Duodenal mucosa (tissue), 2 donors: Measurements from ENCODE around the gene TRMT5.

Source experiments
- H3K27ac ChIP-seq: one replicate; pipeline ENCODE4 v1.7.0; 2013; ENCODE audit warnings: low read depth, low read length
- H3K27me3 ChIP-seq, 2 donors: one replicate each; pipeline ENCODE4 v1.7.0; 2013; ENCODE audit warnings: low read length in 2 of 2, control low read depth in 1 of 2; ENCODE audit not compliant: insufficient read depth in 2 of 2, control insufficient read depth in 1 of 2
- H3K36me3 ChIP-seq, 2 donors: one replicate each; pipeline ENCODE4 v1.7.0; 2013; ENCODE audit warnings: low read length in 2 of 2, control low read depth in 1 of 2; ENCODE audit not compliant: insufficient read depth in 2 of 2, control insufficient read depth in 1 of 2
- H3K4me1 ChIP-seq, 2 donors: one replicate each; pipeline ENCODE4 v1.7.0; 2013; ENCODE audit warnings: low read length in 2 of 2, control low read depth in 1 of 2; ENCODE audit not compliant: insufficient read depth in 2 of 2, control insufficient read depth in 1 of 2
- H3K4me3 ChIP-seq, 2 donors: one replicate each; pipeline ENCODE4 v1.7.0; 2013; ENCODE audit warnings: low read length in 2 of 2, low read depth in 1 of 2
- H3K9ac ChIP-seq, 2 donors: one replicate each; pipeline ENCODE4 v1.7.0; 2013; ENCODE audit warnings: low read length in 2 of 2, low read depth in 1 of 2
- H3K9me3 ChIP-seq, 2 donors: one replicate each; pipeline ENCODE4 v1.7.0; 2013; ENCODE audit warnings: low read length in 2 of 2, control low read depth in 1 of 2; ENCODE audit not compliant: control insufficient read depth in 1 of 2

Gene TRMT5

GRCh38 chr14:60935319-60935718 lies 45.6 kb downstream of the TRMT5 start:
- Histone ChIP-seq H3K27ac (no peak overlapping the region), H3K9me3 (no peaks in the 10 kb centered on the region), H3K4me1 (peaks cover 0 to 6% of the 10 kb centered on the region in 2 donors), H3K4me3 (no peak overlapping the region), H3K36me3 (no peaks in the 10 kb centered on the region), H3K27me3 (no peaks in the 10 kb centered on the region), H3K9ac (no peak overlapping the region)

DNA sequence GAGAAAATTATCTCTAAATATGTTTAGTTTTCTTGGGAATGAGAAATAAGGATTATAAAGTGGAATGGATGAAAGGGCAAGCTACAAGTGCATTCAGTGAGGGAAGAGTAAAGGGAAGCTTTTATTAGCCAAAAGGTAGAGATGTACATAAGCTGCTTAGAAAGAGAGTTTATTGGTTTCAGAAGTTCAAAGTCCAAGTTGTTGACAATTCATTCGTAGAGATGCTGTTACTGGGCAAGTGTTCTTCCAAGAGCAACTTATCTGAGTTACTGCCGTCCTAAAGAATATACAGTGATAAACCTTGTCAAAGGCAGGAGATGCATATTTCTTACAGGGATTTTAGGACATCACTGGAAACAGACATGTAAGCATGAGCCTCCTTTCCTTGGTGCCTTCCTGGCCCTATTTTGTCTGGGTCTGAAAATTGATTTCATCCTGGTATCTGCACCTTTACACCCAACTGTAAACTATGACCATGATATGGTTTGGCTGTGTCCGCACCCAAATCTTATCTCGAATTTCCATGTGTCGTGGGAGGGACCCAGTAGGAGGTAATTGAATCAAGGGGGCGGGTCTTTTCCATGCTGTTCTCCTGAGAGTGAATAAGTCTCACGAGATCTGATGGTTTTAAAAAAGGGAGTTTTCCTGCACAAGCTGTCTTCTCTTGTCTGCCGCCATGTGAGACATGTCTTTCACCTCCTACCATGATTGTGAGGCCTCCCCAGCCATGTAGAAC lies 46.8 kb downstream of the TRMT5 start:
- H3K36me3 ChIP-seq, result no peaks in the 10 kb centered on the region
- no peaks in the 10 kb centered on the region for H3K9me3 ChIP-seq
- no peaks in the 10 kb centered on the region for H3K27me3 ChIP-seq
- H3K4me3 ChIP-seq, result no peak overlapping the region
- H3K27ac ChIP-seq, result no peak overlapping the region
- H3K4me1 ChIP-seq, result peaks cover 0 to 6% of the 10 kb centered on the region in 2 donors
- no peak overlapping the region for H3K9ac ChIP-seq

GRCh38 chr14:60931218-60931617 lies 49.7 kb downstream of the TRMT5 start:
- no peak overlapping the region for H3K27ac ChIP-seq
- no peaks in the 10 kb centered on the region for H3K9me3 ChIP-seq
- no peak overlapping the region for H3K4me3 ChIP-seq
- peaks cover 0 to 6% of the 10 kb centered on the region in 2 donors for H3K4me1 ChIP-seq
- H3K9ac ChIP-seq, result no peak overlapping the region
- no peaks in the 10 kb centered on the region for H3K27me3 ChIP-seq
- no peaks in the 10 kb centered on the region for H3K36me3 ChIP-seq

DNA sequence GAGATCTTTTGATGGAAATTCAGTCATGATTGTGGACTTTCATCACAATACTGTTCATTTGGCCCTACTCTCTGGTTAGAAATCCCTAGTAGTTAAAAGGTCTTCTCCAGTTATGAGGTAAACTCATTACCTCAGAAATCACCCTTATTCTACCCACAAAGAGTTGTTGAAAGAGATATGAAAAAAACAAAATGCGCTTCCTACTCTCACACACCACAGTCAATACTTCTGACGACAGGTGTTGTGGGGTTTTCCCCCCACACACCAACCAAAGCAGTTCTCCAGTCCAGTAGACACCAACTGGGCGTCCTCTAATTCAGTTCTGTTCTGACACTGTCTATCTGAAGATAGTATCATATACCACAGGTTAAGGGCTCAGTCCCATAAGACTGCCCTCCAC lies 54.9 kb downstream of the TRMT5 start:
- no peaks in the 10 kb centered on the region for H3K36me3 ChIP-seq
- no peak overlapping the region for H3K27ac ChIP-seq
- H3K9me3 ChIP-seq, result no peaks in the 10 kb centered on the region
- H3K27me3 ChIP-seq, result no peaks in the 10 kb centered on the region
- no peak overlapping the region for H3K4me3 ChIP-seq
- no peak overlapping the region for H3K9ac ChIP-seq
- H3K4me1 ChIP-seq, result no peaks in the 10 kb centered on the region

DNA sequence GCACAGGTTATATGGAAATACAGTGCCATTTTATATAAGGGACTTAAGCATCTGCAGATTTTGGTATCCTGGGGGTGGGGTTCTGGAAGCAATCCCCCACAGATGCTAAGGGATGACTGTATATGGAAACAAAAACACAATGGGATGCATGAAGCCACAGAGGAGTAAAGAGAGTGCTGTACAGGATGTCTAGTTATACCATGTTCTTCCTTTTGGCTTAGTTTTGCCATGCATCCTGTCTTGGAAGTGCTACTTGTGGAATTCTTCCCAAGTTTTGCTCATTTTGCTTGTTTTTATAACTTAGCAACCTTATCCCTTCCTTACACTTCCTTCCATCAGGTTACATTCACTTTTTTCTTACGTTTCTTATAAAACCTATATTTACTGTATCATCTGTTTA lies 55.6 kb downstream of the TRMT5 start:
- no peak overlapping the region for H3K4me3 ChIP-seq
- no peaks in the 10 kb centered on the region for H3K27me3 ChIP-seq

GRCh38 chr14:60922050-60922449 lies 58.8 kb downstream of the TRMT5 start:
- H3K27me3 ChIP-seq, result no peaks in the 10 kb centered on the region
- no peak overlapping the region for H3K9ac ChIP-seq
- no peak overlapping the region for H3K4me3 ChIP-seq
- no peak overlapping the region for H3K27ac ChIP-seq
- H3K4me1 ChIP-seq, result no peaks in the 10 kb centered on the region
- H3K36me3 ChIP-seq, result no peaks in the 10 kb centered on the region
- H3K9me3 ChIP-seq, result no peaks in the 10 kb centered on the region

More for the DNA sequence above, 55.6 kb downstream of the TRMT5 start:
- no peaks in the 10 kb centered on the region for H3K9me3 ChIP-seq
- no peak overlapping the region for H3K27ac ChIP-seq
- H3K4me1 ChIP-seq, result no peaks in the 10 kb centered on the region
- H3K9ac ChIP-seq, result no peak overlapping the region
- no peaks in the 10 kb centered on the region for H3K36me3 ChIP-seq
